Activated CD8-positive, alpha-beta memory T cell treated with anti-CD3 and anti-CD28 coated beads, Interleukin-2, amount 50 U/mL, for 1 hour (primary cell): ENCODE data around the gene CAPG.
"Not testable (repeated sequence)": the region's sequence is repeated elsewhere in the genome, so short reads cannot be mapped to it uniquely, and the experiment has no call there.

ENCODE experiments used
- DNase-seq: peaks from one replicate; pipeline ENCODE4 v3.0.0-alpha.2; 2020; ENCODE audit errors: extremely low read depth

The CAPG gene, protein sequence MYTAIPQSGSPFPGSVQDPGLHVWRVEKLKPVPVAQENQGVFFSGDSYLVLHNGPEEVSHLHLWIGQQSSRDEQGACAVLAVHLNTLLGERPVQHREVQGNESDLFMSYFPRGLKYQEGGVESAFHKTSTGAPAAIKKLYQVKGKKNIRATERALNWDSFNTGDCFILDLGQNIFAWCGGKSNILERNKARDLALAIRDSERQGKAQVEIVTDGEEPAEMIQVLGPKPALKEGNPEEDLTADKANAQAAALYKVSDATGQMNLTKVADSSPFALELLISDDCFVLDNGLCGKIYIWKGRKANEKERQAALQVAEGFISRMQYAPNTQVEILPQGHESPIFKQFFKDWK

DNA sequence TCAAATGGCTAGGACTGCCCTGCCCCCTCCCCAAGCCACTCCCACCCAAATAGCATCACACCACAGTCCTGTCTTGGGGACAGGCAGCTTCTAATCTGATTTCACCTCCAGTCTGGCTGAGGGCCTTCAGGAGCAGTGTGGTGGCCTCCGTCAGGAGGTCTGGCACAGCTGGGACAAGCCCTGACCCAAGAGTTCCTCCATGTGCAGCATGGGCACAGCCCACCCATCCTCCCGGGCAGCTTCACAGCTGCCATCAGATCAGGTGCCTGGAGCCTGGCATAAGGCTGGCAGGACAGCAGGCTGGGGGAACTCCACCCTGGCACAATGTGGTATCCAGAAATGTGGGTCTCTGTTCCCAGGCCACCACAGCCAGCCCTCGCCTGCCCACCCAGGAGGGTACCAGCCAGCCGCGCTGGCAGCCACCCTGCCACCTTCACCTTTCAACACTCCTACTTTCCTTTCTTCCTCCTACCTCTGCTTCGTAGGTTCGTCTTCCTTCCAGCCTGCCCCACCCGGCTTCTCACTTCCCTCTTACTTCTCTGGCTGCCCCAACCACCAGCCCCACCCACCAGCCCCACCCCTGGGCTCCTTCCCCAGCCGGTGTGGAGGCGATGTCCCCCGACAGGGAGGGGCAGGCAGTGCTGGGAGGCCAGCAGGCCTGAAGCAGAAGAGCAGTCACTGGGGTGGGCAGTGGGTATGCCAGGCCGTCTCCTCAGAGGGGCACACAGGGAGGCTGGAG lies at the start of gene CAPG:
TSS of gene CAPG (minus strand) at position 522 of the 739 bp plus-strand sequence. CDS start 8,221 bp downstream, outside the sequence.
- DNase-seq = no peak

DNA sequence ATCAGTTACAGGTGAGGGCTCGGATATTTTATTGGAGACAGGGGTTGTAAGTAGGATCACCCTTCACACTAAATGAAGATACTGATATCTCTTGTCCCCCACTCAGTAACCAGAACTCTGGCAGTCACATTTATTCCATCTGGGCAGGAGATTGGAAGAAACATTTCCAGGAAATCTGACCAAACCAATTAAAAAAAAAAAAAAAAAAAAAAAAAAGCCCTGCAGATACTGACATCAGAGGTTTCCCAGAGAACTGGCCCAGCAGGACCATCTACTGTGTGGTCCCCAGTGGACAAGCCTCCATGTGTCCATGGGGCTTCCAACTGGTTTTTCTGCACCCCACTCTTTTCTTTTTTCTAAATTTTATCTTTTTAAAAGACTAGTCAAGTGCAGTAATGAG lies 49.6 kb upstream of the CAPG start:
- no peak for DNase-seq

DNA sequence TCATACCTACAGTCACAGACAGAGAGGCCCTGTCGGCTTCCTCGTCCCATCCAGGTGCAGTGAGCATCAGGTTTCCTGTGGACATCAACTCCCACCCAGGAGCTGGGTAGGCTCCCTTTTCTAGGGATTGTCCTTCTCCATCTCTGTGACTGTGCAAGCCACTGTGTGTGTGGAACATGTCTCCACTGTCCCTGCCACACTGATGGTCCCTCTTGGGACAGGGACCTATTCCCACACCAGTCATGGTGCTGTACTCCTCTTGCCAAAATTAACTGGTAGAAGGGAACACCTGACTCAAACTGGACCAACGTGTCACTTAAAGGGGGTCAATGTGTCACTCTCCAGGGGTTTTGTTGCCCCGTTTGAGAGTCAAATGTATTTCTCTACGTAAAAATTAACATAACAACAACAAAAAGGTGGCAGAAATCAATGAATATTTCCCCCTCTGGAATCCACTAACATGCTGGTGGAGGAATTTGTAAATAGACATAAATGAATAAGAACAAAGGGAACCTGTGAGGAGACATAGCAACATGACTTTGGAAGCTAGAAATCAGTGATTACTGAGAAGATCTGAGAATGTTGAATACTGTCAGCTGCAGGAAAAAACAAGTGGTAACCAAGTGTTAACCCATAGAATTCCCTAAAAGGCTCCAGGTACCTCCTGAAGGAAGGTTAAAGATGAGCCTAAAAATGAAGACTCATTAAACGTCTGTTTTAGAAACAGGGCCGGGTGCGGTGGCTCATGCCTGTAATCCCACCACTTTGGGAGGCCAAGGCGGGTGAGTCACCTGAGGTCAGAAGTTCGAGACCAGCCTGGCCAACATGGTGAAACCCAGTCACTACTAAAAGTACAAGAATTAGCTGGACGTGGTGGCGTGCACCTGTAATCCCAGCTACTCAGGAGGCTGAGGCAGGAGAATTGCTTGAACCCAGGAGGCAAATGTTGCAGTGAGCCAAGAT lies 48.7 kb upstream of the CAPG start:
- no peak for DNase-seq

DNA sequence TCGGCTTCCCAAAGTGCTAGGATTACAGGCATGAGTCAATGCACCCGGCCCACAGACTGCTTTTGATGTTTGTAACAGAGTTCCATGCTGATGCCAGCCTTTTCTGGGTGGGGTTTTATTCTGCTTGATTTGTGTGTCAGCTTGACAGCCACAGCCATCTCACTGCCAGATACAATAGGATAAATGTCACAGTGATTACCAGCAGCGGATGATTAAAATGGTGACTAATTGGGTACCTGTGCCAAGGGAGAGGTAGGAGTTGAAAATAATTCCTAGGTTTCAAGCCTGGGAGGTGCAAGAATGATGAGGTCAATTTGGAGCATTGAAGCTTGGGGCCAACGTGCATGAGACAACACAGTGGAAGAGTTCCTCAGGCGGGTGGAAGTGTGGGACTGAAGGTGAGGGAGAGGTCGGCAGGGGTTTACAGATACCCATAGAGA lies 47.7 kb upstream of the CAPG start:
- DNase-seq = no peak

DNA sequence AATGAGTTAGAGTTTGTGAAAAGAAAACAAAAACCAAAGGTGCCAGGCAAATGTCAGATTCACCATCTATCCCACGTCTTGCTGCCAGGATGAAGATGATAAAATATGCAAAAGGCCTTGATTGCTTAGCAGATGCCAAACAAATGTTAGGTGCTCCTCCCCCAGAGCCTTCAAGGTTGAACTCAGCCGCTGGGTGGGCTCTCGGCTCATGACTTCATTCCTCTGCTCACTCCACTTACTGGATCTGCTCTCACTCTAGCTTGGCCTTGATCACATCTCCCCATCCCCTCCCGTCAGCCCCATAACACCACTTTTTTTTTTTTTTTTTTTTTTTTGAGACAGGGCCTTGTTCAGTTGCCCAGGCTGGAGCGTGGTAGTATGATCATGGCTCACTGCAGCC lies 46.9 kb upstream of the CAPG start:
- no peak for DNase-seq

DNA sequence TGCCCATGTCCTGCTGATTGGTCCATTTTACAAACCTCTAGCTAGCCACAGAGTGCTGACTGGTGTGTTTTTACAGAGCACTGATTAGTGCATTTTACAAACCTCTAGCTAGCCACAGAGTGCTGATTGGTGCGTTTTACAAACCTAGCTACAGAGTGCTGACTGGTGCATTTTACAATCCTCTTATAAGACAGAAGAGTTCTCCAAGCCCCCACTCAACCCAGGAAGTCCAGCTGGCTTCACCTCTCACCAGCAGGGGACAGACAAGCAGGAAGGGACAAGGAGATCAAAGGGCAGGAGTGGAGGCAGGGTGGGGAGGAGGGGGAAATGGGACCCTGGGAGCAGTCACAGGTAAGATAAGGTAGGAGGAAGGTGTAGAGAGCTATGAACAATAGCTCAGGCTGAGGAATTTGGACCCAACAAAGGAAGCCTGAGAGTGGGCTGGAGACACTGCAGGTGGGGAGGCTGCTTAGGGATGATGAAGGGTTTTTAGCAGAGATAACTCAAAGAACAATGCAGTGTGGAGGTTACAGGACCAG lies 45.5 kb upstream of the CAPG start:
- DNase-seq = no peak

DNA sequence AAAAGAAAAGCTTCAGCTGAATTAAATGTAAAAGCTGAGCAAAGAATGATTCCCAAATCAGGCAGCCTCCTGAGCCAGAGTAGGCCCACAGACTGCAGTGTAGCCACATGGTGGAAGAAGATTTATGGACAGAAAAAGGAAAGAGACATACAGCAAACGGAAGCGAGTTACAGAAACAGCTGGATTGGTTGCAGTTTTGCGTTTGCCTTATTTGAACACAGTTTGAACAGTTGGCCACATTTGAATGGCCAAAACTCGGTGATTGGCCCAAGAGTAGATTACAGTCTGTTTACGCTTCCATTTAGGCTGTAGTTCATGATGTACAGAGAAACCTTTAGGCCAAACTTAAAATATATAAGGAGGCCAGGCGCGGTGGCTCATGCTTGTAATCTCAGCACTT lies 43.4 kb upstream of the CAPG start:
- no peak for DNase-seq

DNA sequence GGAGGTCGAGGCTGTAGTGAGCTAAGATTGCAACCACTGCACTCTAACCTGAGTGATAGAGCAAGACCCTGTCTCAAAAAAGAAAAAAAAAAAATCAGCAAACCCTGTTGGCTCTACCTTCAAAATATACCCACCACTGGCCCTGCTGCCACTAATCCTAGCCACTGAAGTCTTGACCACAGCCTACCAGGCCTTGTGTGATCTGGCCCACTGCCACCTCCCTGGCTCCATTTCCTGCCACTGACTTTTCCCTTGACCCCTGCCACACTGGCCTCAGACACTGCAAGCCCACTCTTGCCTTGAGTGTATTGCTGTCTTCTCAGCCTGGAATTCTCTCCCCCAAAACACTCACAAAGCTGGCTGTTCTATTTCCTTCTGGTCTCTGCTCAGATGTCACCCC lies 42.1 kb upstream of the CAPG start:
- DNase-seq = no peak

DNA sequence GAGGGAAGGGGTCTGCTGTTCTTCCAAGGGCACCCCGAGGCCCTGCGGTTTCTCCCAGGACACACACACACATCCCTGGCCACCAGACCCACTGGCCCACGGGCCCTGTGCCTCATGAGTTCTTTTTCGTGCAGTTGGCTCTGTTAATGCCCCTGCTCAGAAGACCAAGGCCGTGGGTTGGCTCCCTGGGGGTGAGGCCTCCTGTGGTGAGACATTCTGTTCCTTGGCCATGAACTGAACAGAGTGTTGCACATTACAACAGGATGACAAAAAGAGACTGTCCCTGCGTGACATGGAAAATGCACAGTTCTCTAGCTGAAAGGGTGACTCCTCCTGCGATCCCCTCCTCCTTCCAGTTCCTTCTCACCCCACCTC lies 39.0 kb upstream of the CAPG start:
- DNase-seq = no peak

DNA sequence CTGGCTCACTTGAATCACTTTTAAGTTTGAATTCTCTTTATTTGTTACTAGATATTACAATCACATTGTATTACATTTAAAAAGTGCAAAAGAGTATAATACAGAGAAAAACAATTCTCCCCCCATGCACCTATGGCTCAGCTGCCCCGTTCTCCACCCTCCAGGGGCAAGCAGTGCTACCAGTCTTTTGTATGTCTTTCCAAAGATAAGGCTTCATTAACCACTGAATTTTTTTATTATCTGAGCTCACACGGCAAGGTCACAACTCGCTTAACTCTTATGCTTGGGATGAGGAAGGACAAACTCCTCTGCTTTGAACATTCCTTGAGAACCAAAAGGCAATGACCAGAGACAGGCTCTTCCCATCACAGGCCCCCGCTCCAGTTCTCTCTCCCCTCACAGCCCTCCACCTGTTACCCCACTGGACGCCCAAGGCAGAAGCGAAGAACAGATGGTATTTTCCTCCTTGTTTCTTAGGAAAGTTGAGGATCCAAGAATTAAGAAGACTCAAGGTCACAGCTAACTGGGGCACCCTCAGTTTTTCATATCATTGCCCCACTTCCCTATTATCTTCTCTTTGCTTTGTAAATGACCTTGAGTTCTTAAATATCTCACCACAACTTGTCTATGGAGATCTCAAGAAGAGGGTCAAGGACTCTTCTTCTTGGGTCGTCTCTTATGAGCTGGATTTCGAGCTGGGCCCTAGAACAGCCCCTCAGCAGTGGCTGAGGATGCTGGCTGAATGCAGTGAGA lies 38.5 kb upstream of the CAPG start:
- no peak for DNase-seq

DNA sequence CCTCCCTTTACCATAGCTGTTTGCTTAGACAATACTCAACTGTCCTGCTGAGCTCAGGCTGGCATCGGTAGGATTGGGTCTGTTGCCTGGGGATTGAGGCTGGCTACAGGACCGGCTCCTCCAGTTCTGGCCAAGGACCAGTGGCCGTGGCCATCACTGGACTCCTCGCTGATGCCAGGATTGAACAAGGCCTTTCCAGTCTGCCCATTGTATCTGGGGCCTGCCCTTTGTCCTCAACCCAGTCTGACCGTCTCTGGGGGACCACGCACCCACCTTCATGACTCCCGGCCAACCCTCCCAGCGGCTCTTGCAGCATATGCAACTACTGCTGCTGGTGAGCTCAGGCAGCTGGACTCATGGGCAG lies 37.0 kb upstream of the CAPG start:
- no peak for DNase-seq

DNA sequence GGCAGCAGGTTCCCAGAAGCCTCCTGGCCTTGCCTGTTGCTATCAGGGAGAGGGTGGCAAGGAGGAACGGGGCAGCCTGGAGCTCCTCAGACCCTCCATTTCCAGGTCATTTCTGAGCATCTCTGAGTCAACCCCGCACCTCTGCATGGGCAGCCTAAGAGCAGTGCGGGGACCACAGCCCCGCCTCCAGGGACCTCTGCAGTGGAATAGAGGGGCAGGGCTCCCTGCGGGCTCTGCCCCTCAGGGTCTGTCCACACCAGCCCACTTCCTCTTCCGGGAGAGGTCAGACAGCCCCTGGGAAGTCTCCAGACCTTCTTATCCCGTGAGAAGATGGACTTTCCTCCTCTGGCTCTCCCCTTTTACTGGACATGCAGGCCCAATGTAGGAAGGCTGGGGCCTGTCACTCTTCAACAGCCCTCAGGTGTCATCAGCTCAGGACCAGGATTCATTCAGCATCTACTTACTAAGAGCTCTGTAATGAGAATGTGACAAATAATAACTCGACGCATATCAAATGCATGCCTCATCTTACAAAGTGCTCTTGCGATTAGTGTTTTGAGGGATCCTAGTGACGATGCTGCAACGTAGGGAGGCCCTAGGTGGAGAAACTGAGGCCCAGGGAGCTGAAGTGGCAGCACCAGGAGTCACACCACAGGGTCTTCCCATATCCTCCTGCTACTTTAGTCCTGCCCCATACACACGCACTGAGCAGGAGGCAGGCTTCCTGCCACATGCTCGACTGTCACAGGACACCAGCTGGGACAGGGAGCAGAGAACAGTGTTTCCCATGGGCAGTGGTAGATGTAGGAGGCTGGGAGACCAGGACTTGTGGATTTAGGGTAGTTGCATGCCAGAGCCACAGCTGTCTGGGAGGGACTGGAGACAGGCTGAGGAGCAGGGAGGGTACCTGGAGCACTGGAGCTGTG lies 36.4 kb upstream of the CAPG start:
- DNase-seq = no peak

DNA sequence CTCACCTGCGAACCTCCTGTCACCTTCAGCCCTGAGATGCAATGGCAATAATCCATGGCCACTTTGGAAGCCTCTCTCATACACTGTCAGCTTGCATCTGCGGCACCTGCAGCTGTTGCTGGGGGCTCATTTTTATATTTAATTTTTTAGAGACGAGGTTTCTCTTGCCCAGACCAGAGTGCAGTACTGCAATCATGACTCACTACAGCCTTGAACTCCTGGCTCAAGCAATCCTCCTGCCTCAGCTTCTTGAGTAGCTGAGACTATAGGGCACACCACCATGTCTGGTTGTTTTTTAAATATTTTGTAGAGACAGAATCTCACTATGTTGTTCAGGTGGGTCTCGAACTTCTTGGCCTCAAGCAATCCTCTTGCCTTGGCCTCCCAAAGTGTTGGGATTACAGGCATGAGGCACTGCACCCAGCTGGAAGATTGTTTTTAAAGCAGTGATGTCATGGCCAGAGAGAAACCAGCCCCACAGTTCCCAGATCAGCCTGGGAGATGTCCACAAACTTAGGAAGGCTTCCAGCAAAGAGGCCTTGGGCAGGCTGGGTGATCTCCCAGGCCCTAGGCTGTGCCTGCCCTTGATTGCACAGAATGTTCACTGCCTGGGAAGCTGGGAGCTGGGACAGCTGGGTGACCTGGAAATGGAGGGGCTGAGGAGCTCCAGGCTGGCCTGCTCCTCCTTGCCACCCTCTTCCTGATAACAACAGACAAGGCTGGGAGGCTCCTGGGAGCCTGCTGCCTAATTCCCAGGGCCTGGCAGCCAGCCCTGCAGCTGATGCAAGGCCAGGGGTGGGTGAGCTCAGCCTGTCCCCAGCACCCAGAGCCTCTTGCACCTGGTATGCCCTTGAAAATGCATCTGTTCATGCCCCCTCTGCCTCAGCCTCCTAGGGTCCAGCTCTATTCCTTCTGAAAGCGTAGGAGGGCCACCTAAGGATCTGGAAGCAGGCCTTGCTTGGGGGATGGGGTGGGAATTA lies 35.4 kb upstream of the CAPG start:
- DNase-seq = no peak

DNA sequence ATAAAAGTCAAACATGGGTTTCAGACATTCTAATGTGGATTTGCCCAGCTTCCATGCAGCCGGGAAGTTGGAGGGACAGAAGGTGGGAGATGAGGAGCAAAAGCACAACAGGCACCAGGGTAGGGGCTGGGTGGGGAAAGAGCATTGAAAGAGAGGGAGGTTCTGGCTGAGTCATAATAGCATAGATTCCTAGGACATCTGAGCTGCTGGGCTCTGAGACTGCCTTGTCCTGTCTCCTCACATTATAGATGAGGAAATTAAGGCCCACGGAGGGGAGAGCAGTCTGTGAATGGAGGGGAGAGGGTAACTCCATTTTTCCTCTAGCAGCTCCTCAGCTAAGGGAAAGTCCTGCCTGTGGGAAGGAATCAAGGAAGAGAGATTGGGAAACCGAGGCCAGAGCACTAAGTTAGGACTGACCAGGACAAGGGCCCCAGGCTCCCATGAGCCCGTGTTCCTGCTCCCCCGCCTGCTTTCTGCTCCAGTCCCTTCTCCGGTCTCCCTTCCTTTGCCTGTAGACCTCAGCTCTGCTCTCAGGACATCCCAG lies 34.5 kb upstream of the CAPG start:
- DNase-seq = no peak

DNA sequence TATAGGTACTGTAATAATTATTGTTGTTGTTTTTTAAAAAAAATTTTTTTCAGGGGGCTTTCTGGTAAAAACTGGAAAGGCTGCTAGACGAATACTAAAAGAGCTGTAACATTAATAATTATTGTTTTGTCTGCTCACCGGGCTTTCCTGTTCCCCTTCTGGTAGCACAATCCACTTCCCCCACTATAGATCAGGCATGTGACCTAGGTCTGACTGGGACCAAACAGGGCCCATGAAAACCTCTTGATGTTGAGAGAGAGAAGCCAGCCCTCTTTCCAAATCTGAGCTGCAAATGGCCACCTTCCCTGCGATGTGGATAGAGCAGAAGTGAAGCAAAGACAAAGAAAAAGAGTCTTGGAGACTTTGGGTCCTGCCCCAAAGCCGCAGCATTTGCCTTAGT lies 31.7 kb upstream of the CAPG start:
- DNase-seq = no peak

DNA sequence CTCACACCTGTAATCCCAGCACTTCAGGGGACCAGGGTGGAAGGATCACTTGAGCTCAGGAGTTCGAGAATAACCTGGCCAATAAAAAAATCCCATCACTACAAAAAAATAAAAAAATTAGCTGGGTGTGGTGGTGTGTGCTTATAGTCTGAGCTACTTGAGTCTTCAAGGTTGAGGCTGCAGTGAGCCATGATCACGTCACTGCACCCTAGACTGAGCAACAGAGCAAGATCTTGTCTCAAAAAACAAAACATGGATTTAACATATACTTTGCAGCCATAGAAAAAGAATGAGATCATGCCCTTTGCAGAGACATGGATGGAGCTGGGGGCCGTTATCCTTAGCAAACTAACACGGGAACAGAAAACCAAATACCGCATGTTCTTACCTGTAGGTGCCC lies 30.6 kb upstream of the CAPG start:
- DNase-seq = no peak

DNA sequence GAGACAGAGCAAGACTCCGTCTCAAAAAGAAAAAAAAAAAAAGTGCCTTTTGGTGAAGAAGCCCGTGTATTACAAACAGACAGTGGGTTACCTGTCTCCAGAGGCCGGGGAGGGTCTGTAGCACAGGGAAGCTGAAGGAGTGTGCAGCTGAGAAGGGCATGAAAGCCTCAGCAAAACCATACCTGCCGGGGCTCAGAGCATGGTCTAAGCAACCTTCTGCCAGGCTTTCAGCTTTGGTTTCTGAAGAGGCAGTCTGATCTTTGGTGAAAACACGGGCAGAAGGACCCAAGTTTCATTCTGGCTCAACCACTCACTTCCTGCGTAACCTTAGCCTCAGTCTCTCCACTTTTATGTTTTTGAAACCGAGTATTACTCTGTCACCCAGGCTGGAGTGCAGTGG lies 29.8 kb upstream of the CAPG start:
- DNase-seq = no peak

DNA sequence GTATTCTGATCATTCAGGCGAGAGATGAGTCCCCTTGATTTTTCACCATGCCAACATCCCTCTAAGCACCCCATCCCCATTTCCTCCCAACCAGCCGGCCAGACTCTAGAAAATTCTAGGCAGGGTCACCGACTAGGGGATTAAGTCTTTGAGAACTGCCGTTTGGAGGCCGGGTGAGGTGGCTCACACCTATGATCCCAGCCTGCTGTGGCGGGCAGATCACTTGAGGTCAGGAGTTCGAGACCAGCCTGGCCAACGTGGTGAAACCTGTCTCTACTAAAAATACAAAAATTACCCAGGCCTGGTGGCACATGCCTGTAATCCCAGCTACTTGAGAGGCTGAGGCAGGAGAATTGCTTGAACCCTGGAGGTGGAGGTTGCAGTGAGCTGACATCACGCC lies 29.4 kb upstream of the CAPG start:
- DNase-seq = not testable (repeated sequence)

DNA sequence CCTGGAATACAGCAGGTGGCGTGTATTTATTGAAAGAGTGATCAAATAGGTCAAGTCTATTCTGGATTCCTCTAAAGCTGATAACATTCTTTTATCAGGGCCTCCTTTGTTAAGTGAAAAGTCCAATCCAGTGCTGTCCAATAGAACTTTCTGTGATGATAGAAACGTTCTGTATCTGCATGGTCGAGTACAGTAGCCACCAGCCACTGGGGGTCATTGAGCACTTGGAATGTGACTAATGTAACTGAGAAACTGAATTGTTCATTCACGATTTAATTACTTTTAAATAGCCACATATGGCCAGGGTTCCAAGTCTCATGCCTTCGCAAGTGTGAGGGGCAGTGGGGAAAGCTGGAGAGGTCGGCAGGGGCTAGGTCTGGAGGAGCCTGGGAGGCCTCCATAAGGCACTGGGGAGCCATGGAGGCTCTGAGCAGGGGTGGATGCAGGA lies 28.9 kb upstream of the CAPG start:
- no peak for DNase-seq
